Loucy (cell line): Measurements from ENCODE around the gene FGF19.

Experiments
- H2AFZ ChIP-seq: fragments of 200-600 bp; sonication (generic); 2 replicates; pipeline ENCODE4 v1.6.0; 2016; ENCODE audit warnings: antibody characterized with exemption, mild to moderate bottlenecking, low read length, moderate library complexity
- H3F3A ChIP-seq: fragments of 200-600 bp; 2 replicates; pipeline ENCODE4 v1.6.0; 2016; ENCODE audit warnings: antibody characterized with exemption, low read depth, mild to moderate bottlenecking
- H3K27me3 ChIP-seq: fragments of 200-600 bp; sonication (generic); 2 replicates; pipeline ENCODE4 v1.6.1; 2014; ENCODE audit warnings: low read length, mild to moderate bottlenecking; ENCODE audit not compliant: insufficient read depth, poor library complexity, severe bottlenecking
- H3K36me3 ChIP-seq: fragments of 200-600 bp; sonication (generic); 2 replicates; pipeline ENCODE4 v1.6.1; 2016; ENCODE audit warnings: low read length; ENCODE audit not compliant: insufficient read depth
- H3K4me1 ChIP-seq: fragments of 200-600 bp; sonication (generic); 2 replicates; pipeline ENCODE4 v1.5.1; 2014; ENCODE audit warnings: low read length, mild to moderate bottlenecking; ENCODE audit not compliant: insufficient read depth, poor library complexity, severe bottlenecking
- H3K4me2 ChIP-seq: fragments of 200-600 bp; sonication (generic); 2 replicates; pipeline ENCODE4 v1.6.0; 2014; ENCODE audit warnings: antibody characterized with exemption, low read length, low read depth, mild to moderate bottlenecking; ENCODE audit not compliant: poor library complexity, severe bottlenecking
- H3K4me3 ChIP-seq: fragments of 200-600 bp; sonication (generic); 2 replicates; pipeline ENCODE4 v1.5.1; 2014; ENCODE audit warnings: low read length, mild to moderate bottlenecking, mixed read lengths; ENCODE audit not compliant: poor library complexity, severe bottlenecking
- H3K79me2 ChIP-seq: fragments of 200-600 bp; sonication (generic); 2 replicates; pipeline ENCODE4 v1.6.1; 2014; ENCODE audit warnings: low read length; ENCODE audit not compliant: insufficient read depth
- H3K9ac ChIP-seq: fragments of 200-600 bp; sonication (generic); 2 replicates; pipeline ENCODE4 v1.6.0; 2014; ENCODE audit warnings: mild to moderate bottlenecking, low read depth, low read length, moderate library complexity; ENCODE audit not compliant: poor library complexity, severe bottlenecking
- H3K9me2 ChIP-seq: fragments of 200-600 bp; sonication (generic); replicated peaks from 2 replicates; pipeline ENCODE4 v1.6.1; 2016; ENCODE audit warnings: low read depth, low read length, mixed read lengths
- H3K9me3 ChIP-seq: fragments of 200-600 bp; sonication (generic); 2 replicates; pipeline ENCODE4 v1.6.1; 2014; ENCODE audit warnings: mild to moderate bottlenecking, antibody characterized with exemption, low read length, low read depth; ENCODE audit not compliant: insufficient read depth
- H4K20me1 ChIP-seq: fragments of 200-600 bp; sonication (generic); 2 replicates; pipeline ENCODE4 v1.6.0; 2014; ENCODE audit warnings: antibody characterized with exemption, low read length, mild to moderate bottlenecking; ENCODE audit not compliant: insufficient read depth, poor library complexity, severe bottlenecking
- CTCF ChIP-seq: fragments of 200-600 bp; sonication (generic); conservative IDR thresholded peaks from 2 replicates; pipeline ENCODE4 v1.5.1; 2014; ENCODE audit warnings: mild to moderate bottlenecking, antibody characterized with exemption, low read length
- EZH2phosphoT487 ChIP-seq: fragments of 200-600 bp; IDR thresholded peaks from 2 replicates; pipeline ENCODE4 v1.6.1; 2018; ENCODE audit warnings: antibody characterized with exemption, mild to moderate bottlenecking, moderate library complexity, borderline replicate concordance

FGF19 gene

GRCh38 chr11:69657456-69657910 lies 46.3 kb downstream of the FGF19 start:
- Histone ChIP-seq H3K9me2 (no peaks in the 10 kb centered on the region), H3K4me2 (no peak overlapping the region), H3F3A (no peaks in the 10 kb centered on the region), H3K4me3 (no peak overlapping the region), H3K27me3 (no peaks in the 10 kb centered on the region), H4K20me1 (no peaks in the 10 kb centered on the region), H3K9ac (no peak overlapping the region), H3K36me3 (no peaks in the 10 kb centered on the region), H2AFZ (no peak overlapping the region), H3K9me3 (no peaks in the 10 kb centered on the region), H3K4me1 (no peaks in the 10 kb centered on the region), H3K79me2 (no peaks in the 10 kb centered on the region)
- no peak for TF ChIP-seq CTCF
- no peak for TF ChIP-seq EZH2phosphoT487

DNA sequence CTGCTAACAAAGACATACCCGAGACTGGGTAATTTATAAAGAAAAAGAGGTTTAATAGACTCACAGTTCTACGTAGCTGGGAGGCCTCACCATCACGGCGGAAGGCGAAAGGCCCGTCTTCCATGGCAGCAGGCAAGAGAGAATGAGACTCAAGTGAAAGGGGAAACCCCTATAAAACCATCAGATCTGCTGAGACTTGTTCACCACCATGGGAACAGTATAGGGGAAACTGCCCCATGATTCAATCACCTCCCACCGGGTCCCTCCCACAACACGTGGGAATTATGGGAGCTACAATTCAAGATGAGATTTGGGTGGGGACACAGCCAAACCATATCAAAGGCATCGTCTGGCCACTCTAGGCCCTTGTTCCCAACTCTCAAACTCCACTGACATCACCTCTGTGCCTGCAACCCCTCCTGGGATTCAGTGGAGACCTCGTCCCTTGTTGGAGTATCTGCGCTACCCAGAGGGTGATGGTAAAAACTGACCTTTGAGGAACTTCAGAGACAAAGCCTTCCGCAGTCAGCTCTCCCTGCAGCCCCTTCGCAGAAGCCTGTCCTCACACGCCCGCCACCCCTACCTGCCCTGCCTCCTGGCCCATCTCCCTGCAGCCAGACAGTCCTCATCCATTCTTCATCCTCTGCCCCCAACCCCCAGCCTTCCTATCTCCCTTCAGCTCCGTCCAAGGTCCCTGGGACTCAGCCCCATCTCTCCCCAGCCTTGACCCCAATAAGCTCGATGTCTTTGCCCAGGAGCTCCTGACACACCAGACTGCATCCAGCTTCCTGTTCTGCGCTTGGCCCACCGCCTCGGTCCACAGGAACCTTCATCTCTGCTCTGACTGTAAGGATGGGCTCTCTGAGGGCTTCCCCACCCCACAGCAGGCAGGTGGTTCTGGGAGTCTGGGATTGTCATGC lies 47.0 kb downstream of the FGF19 start:
- Histone ChIP-seq H3K4me2 (no peak overlapping the region), H4K20me1 (no peaks in the 10 kb centered on the region), H3K9me2 (no peaks in the 10 kb centered on the region), H3K9me3 (no peaks in the 10 kb centered on the region), H3K9ac (no peak overlapping the region), H3F3A (no peaks in the 10 kb centered on the region), H3K4me3 (no peak overlapping the region), H2AFZ (no peak overlapping the region), H3K27me3 (no peaks in the 10 kb centered on the region), H3K79me2 (no peaks in the 10 kb centered on the region), H3K36me3 (no peaks in the 10 kb centered on the region), H3K4me1 (no peaks in the 10 kb centered on the region)
- TF ChIP-seq EZH2phosphoT487 = no peak
- TF ChIP-seq CTCF = no peak

DNA sequence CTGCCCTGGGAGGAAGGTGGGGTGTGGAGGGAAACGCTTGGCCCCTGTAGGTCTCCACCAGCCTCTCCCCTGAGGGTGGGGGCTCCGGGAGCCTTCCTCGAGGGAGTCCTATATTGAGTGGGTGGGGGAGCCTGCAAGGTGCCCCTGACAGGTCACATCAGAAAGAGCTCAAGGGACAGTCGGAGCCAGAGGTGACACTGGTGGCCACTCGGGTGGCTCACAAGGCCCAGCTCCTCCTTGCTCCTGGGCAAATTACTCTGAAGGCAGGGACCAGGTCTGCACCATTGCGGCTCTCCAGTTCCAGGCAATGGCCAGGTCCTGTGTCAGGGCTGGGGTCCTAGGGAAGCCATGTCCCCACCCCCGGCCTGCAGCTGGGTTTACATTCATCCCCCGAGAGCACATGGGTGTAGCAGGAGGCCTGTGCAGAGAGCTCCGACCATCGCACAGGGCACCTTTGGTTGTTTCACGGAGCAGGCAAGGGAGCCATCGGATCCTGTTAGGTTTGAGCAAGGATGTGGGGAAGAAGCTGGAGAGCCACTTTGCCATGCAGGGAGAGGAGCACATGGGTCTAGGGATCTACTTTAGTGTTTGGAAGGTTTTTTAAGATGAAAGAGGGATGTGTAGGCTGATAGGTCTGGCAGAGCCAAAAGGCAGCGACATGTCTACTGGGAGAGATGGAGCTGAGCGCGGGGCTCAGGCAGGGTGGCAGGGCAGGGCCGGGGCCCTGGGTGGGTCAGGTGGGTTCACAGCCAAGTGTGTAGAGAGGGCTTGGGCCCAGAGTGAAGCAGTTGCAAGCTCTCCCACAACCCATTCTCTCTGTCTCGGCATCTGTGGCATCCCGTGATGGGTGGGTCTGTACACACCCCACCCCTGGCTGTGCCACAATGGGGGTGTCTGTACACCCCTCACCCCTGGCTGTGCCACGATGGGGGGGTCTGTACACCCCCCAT lies 48.1 kb downstream of the FGF19 start:
- no peaks in the 10 kb centered on the region for H3K36me3 ChIP-seq
- TF ChIP-seq CTCF (no peak), EZH2phosphoT487 (no peak)
- H3K4me1 ChIP-seq = no peaks in the 10 kb centered on the region
- no peak overlapping the region for H3K4me3 ChIP-seq
- no peaks in the 10 kb centered on the region for H4K20me1 ChIP-seq
- H3K9me2 ChIP-seq = no peaks in the 10 kb centered on the region
- no peaks in the 10 kb centered on the region for H3K9me3 ChIP-seq
- no peaks in the 10 kb centered on the region for H3K27me3 ChIP-seq
- no peak overlapping the region for H2AFZ ChIP-seq
- H3F3A ChIP-seq = no peaks in the 10 kb centered on the region
- H3K4me2 ChIP-seq = no peak overlapping the region
- H3K9ac ChIP-seq = no peak overlapping the region
- no peaks in the 10 kb centered on the region for H3K79me2 ChIP-seq
